ENCODE data around the gene COL25A1.

The COL25A1 gene

GRCh38 chr4:109163493-109163892, 139.0 kb downstream of the COL25A1 start:
- CTCF ChIA-PET: no interaction called here
- H3K4me3 ChIP-seq (ENCODE audit: low read depth, low read length): no peak overlapping the region
- DNase-seq (ENCODE audit: low read depth, low spot score): no peak
- TF ChIP-seq CTCF (IDR thresholded peaks at IDR 0.05; ENCODE audit: insufficient read depth, low read length, missing control alignments): no peak
- POLR2A ChIA-PET: no interaction called here

- no peak overlapping the region for H3K4me3 ChIP-seq (ENCODE audit: low read depth, low read length)
- no peak for DNase-seq (ENCODE audit: low read depth, low spot score)
- CTCF ChIA-PET: no interaction called here
- no peak for TF ChIP-seq CTCF (IDR thresholded peaks at IDR 0.05; ENCODE audit: insufficient read depth, low read length, missing control alignments)
- POLR2A ChIA-PET: no interaction called here
These were observed 139.7 kb downstream of the COL25A1 start for GRCh38 chr4:109162759-109163158.

GRCh38 chr4:109160494-109160893, 142.0 kb downstream of the COL25A1 start:
- H3K4me3 ChIP-seq (ENCODE audit: low read depth, low read length): no peak overlapping the region
- DNase-seq (ENCODE audit: low read depth, low spot score): no peak
- POLR2A ChIA-PET: no interaction called here
- TF ChIP-seq CTCF (IDR thresholded peaks at IDR 0.05; ENCODE audit: insufficient read depth, low read length, missing control alignments): no peak
- CTCF ChIA-PET: no interaction called here

- ChIA-PET POLR2A (no interaction called here), CTCF (no interaction called here)
- DNase-seq (ENCODE audit: low read depth, low spot score): no peak
- no peak overlapping the region for H3K4me3 ChIP-seq (ENCODE audit: low read depth, low read length)
- no peak for TF ChIP-seq CTCF (IDR thresholded peaks at IDR 0.05; ENCODE audit: insufficient read depth, low read length, missing control alignments)
These were observed 144.8 kb downstream of the COL25A1 start for GRCh38 chr4:109157696-109158095.

- CTCF ChIA-PET: no interaction called here
- no peak for TF ChIP-seq CTCF (IDR thresholded peaks at IDR 0.05; ENCODE audit: insufficient read depth, low read length, missing control alignments)
- no peak overlapping the region for H3K4me3 ChIP-seq (ENCODE audit: low read depth, low read length)
- POLR2A ChIA-PET: no interaction called here
- DNase-seq (ENCODE audit: low read depth, low spot score): no peak
These were observed 145.3 kb downstream of the COL25A1 start for GRCh38 chr4:109157205-109157604.

- ChIA-PET POLR2A (no interaction called here), CTCF (no interaction called here)
- no peak for TF ChIP-seq CTCF (IDR thresholded peaks at IDR 0.05; ENCODE audit: insufficient read depth, low read length, missing control alignments)
- no peak for DNase-seq (ENCODE audit: low read depth, low spot score)
- no peak overlapping the region for H3K4me3 ChIP-seq (ENCODE audit: low read depth, low read length)
These were observed 146.1 kb downstream of the COL25A1 start for GRCh38 chr4:109156356-109156755.
